Kidney (tissue), 14 donors: Measurements from ENCODE around the gene ZCCHC14. TPM values are rescaled to one million over a fixed set of nuclear protein-coding genes. Genes with fewer than 3 reads are reported as not detected.

Experiments used
- DNase-seq, 5 donors: peaks; one replicate each; pipeline ENCODE4 v3.0.0-alpha.2; 2013 to 2020
- FAIRE-seq: peaks from 2 replicates; lab custom pipeline; 2012; peaks lifted over from hg19 to GRCh38; lab: Jason Lieb, UNC
- H3K27ac ChIP-seq, 2 donors: one replicate each; pipeline ENCODE4 v1.7.0; 2013; ENCODE audit warnings: low read depth in 2 of 2, low read length in 2 of 2, inconsistent platforms in 1 of 2
- H3K27me3 ChIP-seq: one replicate; pipeline ENCODE4 v1.7.1; 2013; ENCODE audit warnings: low read length, inconsistent platforms; ENCODE audit not compliant: control insufficient read depth, insufficient read depth
- H3K36me3 ChIP-seq, 3 donors: one replicate each; pipeline versions ENCODE4 v1.7.0 to v1.7.1; 2013; ENCODE audit warnings: low read length in 3 of 3, control low read depth in 1 of 3, inconsistent platforms in 1 of 3; ENCODE audit not compliant: insufficient read depth in 3 of 3, control insufficient read depth in 2 of 3
- H3K4me1 ChIP-seq, 3 donors: one replicate each; pipeline versions ENCODE4 v1.7.0 to v1.7.1; 2013; ENCODE audit warnings: low read length in 3 of 3, inconsistent platforms in 1 of 3, low read depth in 1 of 3; ENCODE audit not compliant: control insufficient read depth in 2 of 3, insufficient read depth in 2 of 3
- H3K4me3 ChIP-seq, 3 donors: one replicate each; pipeline versions ENCODE4 v1.7.0 to v1.8.1; 2013; ENCODE audit warnings: low read length in 3 of 3, control low read depth in 1 of 3, inconsistent platforms in 1 of 3
- H3K9ac ChIP-seq, 3 donors: one replicate each; pipeline versions ENCODE4 v1.7.0 to v1.7.1; 2013; ENCODE audit warnings: low read length in 3 of 3, control low read depth in 1 of 3, inconsistent platforms in 1 of 3
- H3K9me3 ChIP-seq, 3 donors: one replicate each; pipeline versions ENCODE4 v1.7.0 to v1.7.1; 2013; ENCODE audit warnings: low read length in 3 of 3, control low read depth in 1 of 3, inconsistent platforms in 1 of 3; ENCODE audit not compliant: control insufficient read depth in 2 of 3, insufficient read depth in 1 of 3
- CTCF ChIP-seq: IDR thresholded peaks from 3 replicates; pipeline ENCODE4 v1.5.1; 2012; ENCODE audit warnings: mild to moderate bottlenecking, moderate library complexity, borderline replicate concordance; ENCODE audit not compliant: insufficient read depth; ENCODE audit errors: extremely low read depth
- intact Hi-C: fragments of 100-400 bp; cut with DNase I; formaldehyde crosslinking; loops from one replicate; pipeline ENCODE4 v1.11.1; 2022
- polyA plus RNA-seq: library from polyadenylated mRNA; stranded (reverse); fragments of 350-450 nt; fragmentation: Illumina TruSeq; extraction: RNeasy Lipid Tissue Mini Kit (QIAGEN cat#74804); gene quantifications from one replicate; pipeline ENCODE4 v1.2.3, GENCODE V29; 2014; ENCODE audit warnings: low read depth, low replicate concordance; ENCODE audit not compliant: insufficient read depth
- total RNA-seq: library from RNA; stranded (reverse); fragmentation: NEBNext Ultra II Directional; extraction: Animal tissue kit (Norgen Biotek cat#: 25700); gene quantifications from one replicate; pipeline ENCODE4 v1.2.1, GENCODE V29; 2021
- donor health status: control.
- donor health status: control.
- donor health status: control.
- donor health status: control.
- donor health status: control.
- donor health status: DM: yes; HTN: yes; CAD: no.
- donor health status: Normal renal cell carcinoma (clear cell type).

The ZCCHC14 gene
- total and polyA plus RNA-seq, 2 donors from 2014 or later: 6.4 to 32.8 TPM

GRCh38 chr16:87442581-87442966, 50.2 kb downstream of the ZCCHC14 start:
- Histone ChIP-seq H3K9ac (no peak overlapping the region), H3K36me3 (peaks cover 2 to 26% (median 2%) of the 10 kb centered on the region in 3 donors), H3K4me1 (peaks cover 0 to 8% (median 5%) of the 10 kb centered on the region in 3 donors), H3K27ac (no peak overlapping the region), H3K4me3 (no peak overlapping the region), H3K27me3 (no peaks in the 10 kb centered on the region), H3K9me3 (no peaks in the 10 kb centered on the region)
- intact Hi-C loops: no loop called here
- FAIRE-seq (no peak), DNase-seq (peak in 1 of 5 donors; percentile 34)
- TF ChIP-seq CTCF: no peak

DNA sequence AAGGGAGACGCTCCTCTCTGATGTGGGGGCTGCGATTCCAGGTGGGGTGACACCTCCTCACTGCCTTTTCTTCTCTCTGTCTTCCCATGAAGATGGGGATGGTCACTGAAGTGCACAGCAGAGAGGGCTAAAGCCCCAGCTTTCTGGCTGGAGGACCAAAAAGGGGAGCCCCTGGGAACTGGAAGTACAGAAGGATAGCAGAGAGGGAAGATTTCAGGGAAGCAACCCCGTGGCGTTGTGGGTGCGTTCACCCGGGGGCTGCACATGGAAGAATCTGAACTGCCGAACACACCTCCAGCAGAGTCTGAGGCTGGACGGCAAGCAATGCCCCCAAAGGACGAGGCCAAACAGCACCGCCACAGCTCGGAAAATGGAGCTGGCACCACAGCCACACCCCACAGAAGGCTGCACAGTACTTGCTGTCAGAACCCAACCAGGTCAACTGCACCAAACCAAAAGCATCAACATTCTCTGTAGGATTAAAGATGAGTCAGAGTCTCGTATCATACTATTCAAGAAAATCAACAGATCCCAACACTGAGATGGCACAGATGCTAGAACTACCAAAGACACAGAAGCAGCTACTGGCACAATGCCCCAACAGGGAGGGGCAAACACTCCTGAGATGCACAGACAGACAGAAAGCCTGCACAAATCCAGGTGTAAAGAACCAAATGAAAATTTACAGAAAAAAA, 50.8 kb downstream of the ZCCHC14 start:
- H3K4me3 ChIP-seq: no peak overlapping the region
- no peaks in the 10 kb centered on the region for H3K27me3 ChIP-seq
- FAIRE-seq (no peak), DNase-seq (no peak)
- TF ChIP-seq CTCF: no peak
- H3K27ac ChIP-seq: no peak overlapping the region
- intact Hi-C loops: no loop called here
- H3K4me1 ChIP-seq: peaks cover 0 to 8% (median 7%) of the 10 kb centered on the region in 3 donors
- no peaks in the 10 kb centered on the region for H3K9me3 ChIP-seq
- no peak overlapping the region for H3K9ac ChIP-seq
- peaks cover 2 to 20% (median 2%) of the 10 kb centered on the region in 3 donors for H3K36me3 ChIP-seq

GRCh38 chr16:87439926-87440325, 52.9 kb downstream of the ZCCHC14 start:
- intact Hi-C loops: no loop called here
- H3K9me3 ChIP-seq: no peaks in the 10 kb centered on the region
- no peak for DNase-seq
- H3K9ac ChIP-seq: no peak overlapping the region
- FAIRE-seq: no peak
- H3K4me3 ChIP-seq: no peak overlapping the region
- H3K36me3 ChIP-seq: peaks cover 2 to 14% (median 2%) of the 10 kb centered on the region in 3 donors
- no peak for TF ChIP-seq CTCF
- no peak overlapping the region for H3K27ac ChIP-seq
- H3K27me3 ChIP-seq: no peaks in the 10 kb centered on the region
- peaks cover 0 to 17% (median 8%) of the 10 kb centered on the region in 3 donors for H3K4me1 ChIP-seq

DNA sequence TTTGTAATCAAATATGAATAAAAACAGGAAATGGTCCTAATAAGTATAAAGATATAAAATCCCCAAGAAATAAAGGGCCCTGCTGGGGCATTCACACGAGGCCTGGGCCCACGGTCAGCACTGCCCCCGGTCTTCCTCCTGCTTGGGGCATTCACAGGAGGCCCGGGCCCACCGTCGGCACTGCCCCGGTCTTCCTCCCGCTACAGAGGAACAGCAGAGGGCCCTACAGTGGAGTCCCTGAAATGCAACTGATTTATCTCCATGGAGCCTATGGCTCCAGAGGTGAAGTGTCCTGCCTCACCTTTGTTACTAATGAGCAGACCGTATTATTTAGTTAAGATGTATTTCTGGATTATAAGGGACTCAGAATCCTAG, 54.2 kb downstream of the ZCCHC14 start:
- TF ChIP-seq CTCF: no peak
- no peaks in the 10 kb centered on the region for H3K9me3 ChIP-seq
- no peak overlapping the region for H3K9ac ChIP-seq
- H3K4me3 ChIP-seq: no peak overlapping the region
- DNase-seq (no peak), FAIRE-seq (no peak)
- intact Hi-C loops: no loop called here
- H3K36me3 ChIP-seq: peaks cover 0 to 5% (median 2%) of the 10 kb centered on the region in 3 donors
- peaks cover 0 to 17% (median 8%) of the 10 kb centered on the region in 3 donors for H3K4me1 ChIP-seq
- no peaks in the 10 kb centered on the region for H3K27me3 ChIP-seq
- H3K27ac ChIP-seq: no peak overlapping the region
